Smooth muscle cell of the brain vasculature (primary cell): ENCODE results near the gene OR10G2.
"Not testable (repeated sequence)": the region's sequence is repeated elsewhere in the genome, so short reads cannot be mapped to it uniquely, and the experiment has no call there.

Experiments used
- DNase-seq: peaks from one replicate; pipeline ENCODE4 v3.0.0-alpha.2; 2012; ENCODE audit warnings: low read depth, low spot score

OR10G2 gene, protein sequence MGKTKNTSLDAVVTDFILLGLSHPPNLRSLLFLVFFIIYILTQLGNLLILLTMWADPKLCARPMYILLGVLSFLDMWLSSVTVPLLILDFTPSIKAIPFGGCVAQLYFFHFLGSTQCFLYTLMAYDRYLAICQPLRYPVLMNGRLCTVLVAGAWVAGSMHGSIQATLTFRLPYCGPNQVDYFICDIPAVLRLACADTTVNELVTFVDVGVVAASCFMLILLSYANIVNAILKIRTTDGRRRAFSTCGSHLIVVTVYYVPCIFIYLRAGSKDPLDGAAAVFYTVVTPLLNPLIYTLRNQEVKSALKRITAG

DNA sequence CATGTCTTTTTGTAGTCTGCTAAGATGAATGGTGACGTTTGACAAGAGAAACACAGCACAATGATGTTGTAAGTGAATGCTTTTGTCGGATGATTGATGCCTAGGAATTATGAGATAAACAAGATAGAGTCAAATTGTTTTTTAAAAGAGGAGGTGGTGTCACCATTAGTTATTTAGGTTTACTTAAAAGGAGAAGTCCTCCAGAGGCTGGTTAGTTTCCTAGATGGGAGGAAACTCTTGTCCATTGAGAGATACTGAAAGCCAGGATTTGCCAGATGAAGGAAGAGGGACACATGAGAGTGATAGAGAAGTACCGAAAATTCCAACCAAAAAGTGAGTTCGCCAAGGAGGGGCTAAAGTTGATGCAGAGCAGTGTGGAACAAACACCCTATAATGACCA is at the start of gene OR10G2:
TSS of gene OR10G2 (minus strand) at position 101 of the 400 bp plus-strand sequence. CDS start at position 3, 98 bp downstream.
- DNase-seq = no peak

DNA sequence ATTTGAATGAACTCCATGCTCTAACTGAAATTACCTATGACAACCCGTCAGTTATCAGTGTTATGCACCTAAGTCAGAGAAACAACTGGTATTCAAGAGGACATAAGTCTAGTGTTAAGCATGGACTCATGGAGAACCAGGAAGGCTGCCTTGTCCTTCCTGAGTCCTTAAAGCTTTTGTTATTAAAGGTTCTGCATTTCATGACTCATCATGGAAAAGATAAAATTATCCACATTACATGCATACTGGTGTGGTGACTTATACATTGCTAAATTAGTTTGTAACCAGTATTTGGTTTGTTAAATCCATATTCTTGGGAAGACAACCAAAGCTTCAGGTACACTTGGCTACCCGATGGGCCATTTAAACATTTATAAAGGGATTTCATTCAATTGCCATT is 45.3 kb upstream of the OR10G2 start:
- DNase-seq = no peak

DNA sequence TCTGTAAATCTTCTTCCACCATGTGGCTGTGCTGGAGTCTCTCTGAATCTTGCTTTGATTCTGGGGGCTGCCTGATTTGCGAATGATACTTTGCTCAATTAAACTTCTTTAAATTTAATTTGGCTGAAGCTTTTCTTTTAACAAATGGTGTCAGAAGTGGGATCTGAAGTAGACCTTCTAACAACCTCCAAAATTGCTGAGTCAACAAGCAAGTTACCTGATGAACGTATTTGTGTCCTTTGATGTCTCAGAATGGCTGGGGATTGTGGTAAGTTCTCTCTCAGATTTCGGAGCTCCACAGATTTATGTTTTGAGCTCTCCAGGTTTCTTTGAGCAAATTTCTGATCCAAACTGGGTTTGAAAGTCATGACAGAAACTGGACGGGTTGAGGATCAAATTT is 40.8 kb upstream of the OR10G2 start:
- DNase-seq = no peak

DNA sequence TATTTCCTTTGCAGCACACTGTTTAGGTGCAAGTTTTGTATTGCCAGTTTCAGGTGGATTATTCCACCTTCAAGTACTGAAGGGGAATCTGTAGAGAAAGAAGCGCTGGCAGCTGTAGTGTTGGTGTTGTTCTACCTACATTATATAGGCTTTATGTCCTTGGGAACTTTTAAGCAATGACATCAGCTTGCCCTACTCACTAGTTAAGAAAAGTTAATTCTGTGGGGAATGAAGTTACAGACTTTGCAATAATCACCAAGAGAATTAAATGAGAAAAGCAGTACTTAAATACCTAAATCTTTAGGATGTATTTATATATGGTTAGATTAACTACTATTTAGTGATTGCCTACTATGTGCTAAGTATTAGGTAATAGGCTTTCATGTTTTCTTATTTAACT is 39.0 kb upstream of the OR10G2 start, which contains the start of gene OR4E1:
TSS of gene OR4E1 (minus strand) at position 101 of the 400 bp plus-strand sequence. CDS start 2,883 bp downstream, outside the sequence.
- DNase-seq = no peak

DNA sequence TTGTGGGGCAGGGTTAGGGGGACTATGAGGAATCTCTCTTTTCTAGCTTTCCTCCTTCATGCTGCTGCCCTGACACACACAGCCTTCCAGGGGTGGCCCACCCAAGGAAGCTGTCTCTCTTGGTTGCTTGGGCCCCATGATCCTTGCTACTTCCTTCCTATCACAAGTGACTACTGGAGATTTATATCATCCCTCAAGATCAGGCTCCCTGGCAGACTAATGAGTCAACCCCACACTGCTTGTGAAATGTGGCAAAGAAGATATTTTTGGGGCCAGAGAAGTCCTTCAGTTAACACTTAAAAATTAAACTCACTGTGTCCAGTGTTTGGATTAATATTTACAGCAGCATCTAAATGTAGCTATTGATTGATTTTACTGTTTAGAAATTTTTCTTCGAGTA is 37.4 kb upstream of the OR10G2 start:
- no peak for DNase-seq

DNA sequence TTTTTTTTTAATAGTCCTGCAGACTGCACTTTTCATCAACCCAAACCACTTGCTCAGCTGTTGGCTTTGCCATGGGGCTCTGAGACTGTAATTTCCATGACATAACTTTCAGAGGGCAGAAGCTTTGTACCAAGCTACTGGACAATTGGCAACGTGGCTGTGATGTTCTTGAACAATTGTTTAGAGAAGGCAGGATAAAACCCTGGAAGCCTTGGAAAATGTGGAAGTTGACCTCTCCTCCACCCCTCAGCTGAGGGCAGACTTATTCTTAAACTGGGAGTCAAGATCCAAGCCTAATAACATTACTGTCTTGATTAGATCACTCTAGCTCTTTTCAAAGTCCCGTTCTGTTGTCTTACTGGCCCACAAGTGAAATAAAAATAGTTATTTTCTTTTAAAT is 36.6 kb upstream of the OR10G2 start:
- no peak for DNase-seq

DNA sequence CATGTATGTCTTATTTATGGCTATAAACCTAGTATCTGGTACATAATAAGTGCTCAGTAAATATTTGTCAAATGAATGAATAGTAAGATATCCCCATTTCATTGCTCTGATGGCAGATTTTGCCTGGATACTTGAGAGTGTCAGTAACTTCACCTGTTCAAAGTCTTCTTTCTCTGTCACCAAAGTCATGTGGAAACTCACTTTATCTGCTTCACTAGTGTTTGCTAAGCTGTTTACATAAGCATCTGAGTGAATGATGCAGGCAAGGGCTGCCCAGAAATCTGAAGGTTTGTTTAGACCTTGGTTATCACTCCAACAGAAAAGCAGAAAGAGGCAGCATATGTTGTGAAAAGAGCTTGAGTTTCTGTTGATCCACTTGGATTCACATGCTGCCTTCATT is 34.5 kb upstream of the OR10G2 start:
- DNase-seq = no peak

DNA sequence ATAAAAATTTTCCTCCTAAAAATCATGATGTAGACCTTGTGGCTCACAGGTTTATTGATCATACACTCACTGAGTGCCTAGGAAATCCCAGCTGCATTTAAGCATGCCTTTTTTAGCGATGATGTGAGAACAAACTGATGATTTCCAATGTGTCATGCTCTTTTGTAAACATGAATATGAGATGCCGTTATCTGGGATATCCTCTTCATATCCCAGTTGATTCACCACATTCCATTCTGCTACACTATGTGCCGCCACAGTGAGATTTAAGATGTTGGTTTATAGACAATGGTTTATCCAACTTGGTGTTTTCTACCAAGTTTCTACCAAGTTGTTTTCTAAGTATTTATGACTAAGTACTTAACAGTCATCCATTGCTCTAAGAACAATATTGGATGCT is 33.6 kb upstream of the OR10G2 start:
- DNase-seq = no peak

DNA sequence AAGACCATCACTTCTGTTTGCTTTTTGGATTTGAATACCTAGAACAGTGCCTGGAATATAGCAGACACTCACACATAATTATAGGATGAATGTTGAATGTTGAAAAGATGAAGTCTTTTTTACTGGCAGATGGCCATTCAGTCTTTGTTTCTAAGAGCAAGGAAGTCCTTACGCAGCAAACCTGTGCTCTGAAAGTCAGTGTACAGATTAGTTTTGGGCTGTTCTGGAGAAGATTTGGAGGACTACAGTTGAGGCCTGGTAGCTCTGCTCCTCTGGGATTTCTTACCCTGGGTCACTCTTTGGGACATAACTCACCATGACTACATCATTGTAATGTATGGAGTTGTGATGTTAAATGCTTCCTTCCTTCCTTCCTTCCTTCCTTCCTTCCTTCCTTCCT is 22.2 kb upstream of the OR10G2 start:
- DNase-seq = no peak

DNA sequence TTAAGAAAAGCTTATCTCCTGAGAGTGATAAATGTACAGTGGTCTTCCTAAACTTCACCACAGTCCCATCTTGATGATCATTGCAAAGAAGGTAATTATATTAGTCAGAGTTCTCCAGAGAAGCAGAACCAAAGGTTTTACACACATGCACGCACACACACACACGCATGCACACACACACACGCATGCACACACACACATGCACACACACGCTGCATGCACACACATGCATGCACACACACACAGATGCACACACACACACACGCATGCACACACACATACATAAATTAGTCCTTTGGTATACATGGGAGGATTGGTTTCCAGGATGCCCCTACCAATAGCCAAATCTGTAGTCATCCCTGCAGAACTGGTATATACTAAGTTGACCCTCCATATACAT is 19.5 kb upstream of the OR10G2 start:
- DNase-seq = no peak

DNA sequence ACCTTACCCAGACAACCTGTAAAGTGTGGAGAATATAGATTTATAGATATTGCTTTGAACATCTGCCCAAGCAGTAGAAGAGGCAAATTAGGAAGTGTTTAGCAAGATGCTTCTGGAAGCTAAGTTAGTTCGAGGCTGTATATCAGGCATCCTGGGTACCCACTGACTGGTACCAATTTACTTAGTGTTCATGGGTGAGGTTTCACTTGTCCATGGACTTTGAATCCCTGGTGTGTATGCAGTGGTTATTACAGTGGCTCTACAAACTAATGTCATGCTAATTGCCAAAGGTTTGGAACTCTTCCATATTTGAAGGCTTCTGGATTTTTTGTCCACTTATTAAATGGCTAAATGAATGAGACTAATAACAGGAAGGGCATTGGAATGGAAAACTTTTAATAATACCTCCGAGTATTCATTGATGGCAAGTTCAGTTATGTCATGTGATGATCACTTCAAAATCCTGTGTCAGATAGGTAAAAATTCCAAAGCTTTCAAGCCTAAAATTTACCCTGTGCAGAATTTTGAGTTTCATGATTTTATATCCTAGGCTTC is 18.7 kb upstream of the OR10G2 start, which contains the start of gene OR4E2:
TSS of gene OR4E2 (plus strand) at position 505 of the 555 bp plus-strand sequence. CDS start 11,248 bp downstream, outside the sequence.
- no peak for DNase-seq

DNA sequence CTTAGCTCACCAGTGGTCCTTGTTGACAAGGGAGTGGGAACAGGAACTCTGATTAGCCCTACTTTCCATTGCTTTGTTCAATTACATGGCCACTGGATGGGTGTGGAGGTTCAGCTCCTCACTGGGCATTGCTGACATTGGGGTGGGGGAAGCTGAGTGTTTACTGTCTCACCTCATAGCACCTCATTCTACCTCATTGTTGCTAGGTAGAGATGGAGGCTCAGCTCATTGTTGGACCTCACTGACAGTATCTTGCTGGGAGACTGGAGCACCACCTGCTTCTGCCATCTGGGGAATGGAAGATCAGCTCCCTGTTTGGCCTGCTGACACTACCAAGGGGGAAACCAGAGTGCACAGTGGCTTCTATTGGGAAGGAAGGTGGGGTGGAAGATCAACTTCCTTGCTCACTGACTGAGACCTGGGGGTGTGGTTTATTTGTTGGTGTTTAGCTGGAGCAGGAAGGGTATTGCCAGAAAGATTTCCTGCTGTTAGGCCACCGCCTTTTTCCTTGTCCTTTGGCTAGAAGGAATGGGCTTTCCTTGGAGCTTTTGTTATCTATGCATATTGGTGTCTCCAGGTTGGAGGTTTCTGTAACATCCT is 17.6 kb upstream of the OR10G2 start:
- no peak for DNase-seq

DNA sequence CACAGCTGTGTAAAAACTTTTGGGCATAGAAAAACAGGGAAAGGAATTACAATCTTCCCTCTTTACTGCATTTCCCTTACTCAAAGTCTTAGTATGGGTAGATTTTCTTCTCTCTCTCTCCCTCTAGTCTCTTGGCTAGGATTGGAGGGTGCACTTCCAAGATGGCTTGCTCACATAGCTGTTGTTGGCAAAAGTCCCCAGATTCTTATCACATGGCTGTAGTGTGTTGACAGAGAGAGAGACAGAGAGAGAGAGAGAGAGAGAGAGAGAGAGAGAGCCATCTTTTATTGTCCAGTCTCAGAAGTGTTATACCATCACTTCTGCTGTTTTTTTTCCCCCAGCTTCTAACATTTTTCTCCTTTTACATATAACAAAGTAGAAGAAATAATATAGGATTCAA is 12.6 kb upstream of the OR10G2 start:
- DNase-seq = no peak

DNA sequence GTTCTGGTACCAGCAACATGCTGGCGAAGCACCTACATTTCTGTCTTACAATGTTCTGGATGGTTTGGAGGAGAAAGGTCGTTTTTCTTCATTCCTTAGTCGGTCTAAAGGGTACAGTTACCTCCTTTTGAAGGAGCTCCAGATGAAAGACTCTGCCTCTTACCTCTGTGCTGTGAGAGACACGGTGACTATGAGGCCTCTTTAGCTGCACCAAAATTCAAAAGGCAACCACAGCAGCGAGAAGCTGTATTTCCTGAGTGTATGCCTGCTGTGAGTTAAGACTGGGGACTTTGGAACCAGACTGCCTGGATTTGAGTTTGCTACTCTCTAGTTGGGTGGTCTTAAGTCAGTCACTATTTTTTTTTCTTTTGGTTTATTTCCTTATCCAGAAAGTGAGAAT is 8.7 kb upstream of the OR10G2 start:
- no peak for DNase-seq

DNA sequence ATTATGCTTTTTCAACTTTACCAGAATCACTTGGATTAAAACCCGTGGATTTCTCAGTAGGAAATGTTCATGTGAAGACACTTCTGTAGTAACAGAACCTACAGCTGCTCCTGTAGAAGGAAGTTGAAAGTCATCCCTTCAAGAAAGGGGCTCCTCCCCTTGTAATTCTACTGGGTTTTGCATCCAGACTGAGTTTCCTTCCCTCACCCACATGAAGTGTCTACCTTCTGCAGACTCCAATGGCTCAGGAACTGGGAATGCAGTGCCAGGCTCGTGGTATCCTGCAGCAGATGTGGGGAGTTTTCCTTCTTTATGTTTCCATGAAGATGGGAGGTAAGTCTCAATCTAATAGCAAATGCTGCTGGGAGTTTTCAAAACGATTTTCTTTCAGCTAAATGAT is 7.9 kb upstream of the OR10G2 start:
- no peak for DNase-seq

DNA sequence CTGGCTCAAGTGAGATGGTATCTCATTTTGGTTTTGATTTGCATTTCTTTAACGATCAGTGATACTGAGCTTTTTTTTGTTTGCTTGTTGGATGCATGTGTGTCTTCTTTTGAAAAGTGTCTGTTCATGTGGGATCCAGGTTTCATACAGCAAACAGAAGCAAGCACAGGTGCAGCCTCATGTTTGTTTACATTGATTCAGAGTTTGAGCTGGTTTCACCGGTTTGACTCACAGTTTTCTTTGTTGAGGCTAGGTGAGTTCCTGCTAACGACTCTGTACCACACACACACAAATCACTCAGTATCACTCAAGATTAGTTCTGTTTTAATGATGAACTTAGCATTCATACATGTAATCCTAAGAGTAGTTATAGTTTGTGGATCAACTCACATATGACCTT is 3.7 kb downstream of the OR10G2 start:
- no peak for DNase-seq

DNA sequence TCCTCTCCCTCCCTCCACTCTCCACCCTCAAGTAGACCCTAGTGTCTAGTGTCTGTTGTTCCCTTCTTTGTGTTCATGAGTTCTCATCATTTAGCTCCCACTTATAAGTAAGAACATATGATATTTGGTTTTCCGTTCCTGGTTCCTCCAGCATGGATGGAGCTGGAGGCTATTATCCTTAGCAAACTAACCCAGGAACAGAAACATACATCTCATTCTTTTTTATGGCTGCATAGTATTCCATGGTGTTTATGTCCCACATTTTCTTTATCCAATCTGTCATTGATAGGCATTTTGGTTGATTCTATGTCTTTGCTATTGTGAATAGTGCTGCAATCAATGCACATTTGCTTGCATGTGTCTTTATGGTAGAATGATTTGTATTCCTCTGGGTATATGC is 4.2 kb downstream of the OR10G2 start:
- not testable (repeated sequence) for DNase-seq

DNA sequence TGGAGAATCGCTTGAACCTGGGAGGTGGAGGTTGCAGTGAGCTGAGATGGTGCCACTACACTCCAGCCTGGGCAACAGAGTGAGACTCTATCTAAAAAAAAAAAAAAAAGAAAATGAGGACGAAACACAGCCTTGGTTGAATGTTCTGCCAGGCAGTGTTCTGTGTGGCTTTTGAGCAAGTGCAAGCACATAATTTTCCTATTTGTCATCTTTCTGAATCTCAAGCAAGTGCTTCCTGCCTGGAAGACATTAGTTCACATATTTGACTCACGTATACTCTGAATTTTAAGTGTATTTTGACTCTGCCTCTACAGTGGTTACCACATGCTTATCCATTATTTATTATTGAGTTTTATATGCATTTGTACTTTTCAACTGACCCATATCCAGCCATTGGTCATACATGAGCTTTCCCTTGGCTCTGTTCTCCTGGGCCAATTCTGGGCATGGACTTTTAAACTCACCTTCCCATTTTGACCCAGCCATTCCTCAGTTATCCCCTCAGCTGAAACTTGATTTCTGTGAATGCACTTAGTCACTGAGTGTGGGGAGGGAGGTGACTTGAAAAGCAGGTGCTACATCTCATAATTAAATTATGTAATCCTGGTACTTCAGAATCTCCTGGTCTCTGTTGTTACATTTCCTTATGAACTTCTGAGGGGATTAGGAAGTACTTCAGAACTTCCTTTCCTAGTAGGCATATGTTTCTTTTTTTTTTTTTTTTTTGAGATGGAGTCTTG is 8.1 kb downstream of the OR10G2 start:
- DNase-seq = no peak

DNA sequence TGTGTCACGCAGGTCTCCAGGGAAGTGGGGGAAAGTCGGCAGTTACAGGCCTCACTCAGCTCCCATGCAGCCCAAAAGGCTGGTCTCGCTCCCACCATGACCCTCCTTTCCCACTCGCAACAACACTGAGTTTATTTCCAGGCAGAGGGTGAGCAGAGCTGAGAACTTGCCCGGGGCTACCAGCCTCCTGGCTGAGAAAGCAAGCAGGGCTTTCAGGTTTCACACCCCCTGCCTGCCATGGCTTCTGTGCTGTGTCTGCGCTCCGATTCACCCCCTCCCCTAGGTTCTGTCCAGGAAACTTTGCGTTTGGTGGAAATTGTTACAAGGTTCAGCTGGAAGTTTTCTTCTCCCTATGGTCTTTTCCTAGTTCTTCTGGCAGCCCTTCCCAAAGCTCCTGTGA is 17.1 kb downstream of the OR10G2 start:
- no peak for DNase-seq

DNA sequence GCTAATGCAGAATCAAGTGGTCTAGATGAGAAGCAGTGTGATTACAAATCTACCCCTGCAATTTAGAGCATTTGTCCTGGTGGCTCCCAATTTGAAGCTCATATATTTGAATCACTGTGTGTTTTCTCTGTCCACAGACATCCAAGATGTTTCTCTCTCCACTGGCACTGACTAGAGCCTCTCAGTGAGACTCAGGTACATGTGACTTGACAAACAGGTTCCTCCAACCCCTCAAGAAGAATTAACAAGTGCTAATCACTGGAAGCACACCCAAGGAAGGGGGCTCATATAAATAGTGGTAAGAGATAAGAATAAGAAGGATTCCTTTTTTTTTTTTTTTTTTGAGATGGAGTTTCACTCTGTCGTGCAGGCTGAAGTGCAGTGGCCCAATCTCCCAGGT is 20.5 kb downstream of the OR10G2 start:
- no peak for DNase-seq

DNA sequence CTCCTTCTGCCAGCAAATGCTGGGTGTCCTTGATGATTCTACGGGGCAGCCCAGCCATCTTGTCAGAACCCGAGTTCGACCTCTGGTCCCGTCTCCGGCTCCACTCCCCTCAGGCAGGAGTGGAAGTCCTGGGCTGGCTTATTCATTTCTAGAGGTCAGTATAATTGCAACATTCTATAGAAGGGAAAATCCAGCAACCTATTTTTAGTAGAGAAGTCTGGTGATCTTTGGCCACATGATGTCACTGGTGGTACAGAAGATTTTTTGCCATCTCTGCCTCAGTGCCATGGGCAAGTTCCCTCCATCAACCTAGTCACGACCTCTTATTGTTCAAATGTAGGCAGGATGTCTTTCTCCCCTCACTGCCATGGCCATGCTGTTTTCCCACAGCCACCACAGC is 22.4 kb downstream of the OR10G2 start:
- DNase-seq = no peak

DNA sequence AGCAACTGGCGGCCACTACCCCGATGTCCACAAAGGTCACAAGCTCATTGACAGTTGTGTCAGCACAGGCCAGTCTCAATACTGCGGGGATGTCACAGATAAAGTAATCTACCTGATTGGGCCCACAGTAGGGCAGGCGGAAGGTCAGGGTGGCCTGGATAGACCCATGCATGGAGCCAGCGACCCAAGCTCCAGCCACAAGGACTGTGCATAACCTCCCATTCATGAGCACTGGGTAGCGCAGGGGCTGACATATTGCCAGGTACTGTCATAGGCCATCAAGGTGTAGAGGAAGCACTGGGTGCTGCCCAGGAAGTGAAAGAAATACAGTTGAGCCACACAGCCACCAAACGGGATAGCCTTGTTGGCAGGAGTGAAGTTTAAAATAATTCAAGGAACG is 32.6 kb downstream of the OR10G2 start:
- not testable (repeated sequence) for DNase-seq
